Measurements from ENCODE around the gene MPHOSPH10. TPM values are rescaled to one million over a fixed set of nuclear protein-coding genes. Genes with fewer than 3 reads are reported as not detected.

The MPHOSPH10 gene
- polyA plus RNA-seq, 1 donor (not counting 4 experiments of a cell fraction or from before 2014, with no cell fraction given) = 20.3 TPM

- DNase-seq (ENCODE audit: low read depth, low spot score) = no peak
- peaks cover 27 to 49% of the 10 kb centered on the region in 2 experiments for H3K36me3 ChIP-seq (ENCODE audit: control insufficient read depth in 2 of 2, extremely low read depth in 1 of 2, insufficient read depth in 2 of 2, low read length in 2 of 2)
- no peaks in the 10 kb centered on the region for H3K9me3 ChIP-seq (ENCODE audit: control insufficient read depth, low read depth, low read length)
- H3K4me3 ChIP-seq (ENCODE audit: control insufficient read depth in 2 of 3, extremely low read depth in 1 of 3, insufficient read depth in 2 of 3, low read depth in 1 of 3, low read length in 3 of 3) = no peak overlapping the region
- no peak overlapping the region for H2AFZ ChIP-seq (ENCODE audit: control insufficient read depth, low read length)
- H3K27me3 ChIP-seq (ENCODE audit: control insufficient read depth, extremely low read depth, insufficient read depth, low read length) = no peaks in the 10 kb centered on the region
- no peaks in the 10 kb centered on the region for H3K9me1 ChIP-seq (ENCODE audit: control insufficient read depth, extremely low read depth, insufficient read depth, low read length)
- no peak overlapping the region for H3K9ac ChIP-seq (ENCODE audit: control insufficient read depth, extremely low read depth, insufficient read depth, low read length)
- dilution Hi-C loops (cut with MboI; ENCODE audit: extremely low pct_ligation_motif_present, low sequenced_read_pairs) = no loop called here
- no peak overlapping the region for H3K27ac ChIP-seq (ENCODE audit: control insufficient read depth, insufficient read depth, low read length)
- H3K79me2 ChIP-seq (ENCODE audit: control insufficient read depth, insufficient read depth, low read length) = no peaks in the 10 kb centered on the region
- no peak overlapping the region for H3K4me2 ChIP-seq (ENCODE audit: control insufficient read depth, extremely low read depth, insufficient read depth, low read depth, low read length)
- H4K20me1 ChIP-seq (ENCODE audit: control insufficient read depth, extremely low read depth, insufficient read depth, low read length) = no peaks in the 10 kb centered on the region
- H3K4me1 ChIP-seq (ENCODE audit: control insufficient read depth, extremely low read depth, insufficient read depth, low read length) = no peaks in the 10 kb centered on the region
- FAIRE-seq = no peak
- no peak for TF ChIP-seq CTCF (optimal IDR thresholded peaks at IDR 0.05 in 1 of 3, IDR thresholded peaks at IDR 0.05 in 1 of 3, conservative IDR thresholded peaks at IDR 0.05 in 1 of 3; ENCODE audit: extremely low read depth in 1 of 3, insufficient read depth in 2 of 3, low read length in 3 of 3)
- no peak for TF ChIP-seq EZH2 (IDR thresholded peaks at IDR 0.05; ENCODE audit: low read length)
Observed at GRCh38 chr2:71143782-71144181, 13.3 kb downstream of the MPHOSPH10 start.

- dilution Hi-C loops (cut with MboI; ENCODE audit: extremely low pct_ligation_motif_present, low sequenced_read_pairs) = no loop called here
- Histone ChIP-seq H3K27me3 (ENCODE audit: control insufficient read depth, extremely low read depth, insufficient read depth, low read length) (no peaks in the 10 kb centered on the region), H3K4me1 (ENCODE audit: control insufficient read depth, extremely low read depth, insufficient read depth, low read length) (no peaks in the 10 kb centered on the region), H3K4me2 (ENCODE audit: control insufficient read depth, extremely low read depth, insufficient read depth, low read depth, low read length) (no peak overlapping the region), H3K27ac (ENCODE audit: control insufficient read depth, insufficient read depth, low read length) (no peak overlapping the region), H4K20me1 (ENCODE audit: control insufficient read depth, extremely low read depth, insufficient read depth, low read length) (no peaks in the 10 kb centered on the region), H3K9me1 (ENCODE audit: control insufficient read depth, extremely low read depth, insufficient read depth, low read length) (no peaks in the 10 kb centered on the region), H3K9ac (ENCODE audit: control insufficient read depth, extremely low read depth, insufficient read depth, low read length) (no peak overlapping the region), H3K79me2 (ENCODE audit: control insufficient read depth, insufficient read depth, low read length) (no peaks in the 10 kb centered on the region), H3K36me3 (ENCODE audit: control insufficient read depth in 2 of 2, extremely low read depth in 1 of 2, insufficient read depth in 2 of 2, low read length in 2 of 2) (peaks cover 24 to 30% of the 10 kb centered on the region in 2 experiments), H3K4me3 (ENCODE audit: control insufficient read depth in 2 of 3, extremely low read depth in 1 of 3, insufficient read depth in 2 of 3, low read depth in 1 of 3, low read length in 3 of 3) (no peak overlapping the region), H3K9me3 (ENCODE audit: control insufficient read depth, low read depth, low read length) (no peaks in the 10 kb centered on the region), H2AFZ (ENCODE audit: control insufficient read depth, low read length) (no peak overlapping the region)
- FAIRE-seq (no peak), DNase-seq (ENCODE audit: low read depth, low spot score) (no peak)
- TF ChIP-seq EZH2 (IDR thresholded peaks at IDR 0.05; ENCODE audit: low read length) = no peak
- TF ChIP-seq CTCF (optimal IDR thresholded peaks at IDR 0.05 in 1 of 3, IDR thresholded peaks at IDR 0.05 in 1 of 3, conservative IDR thresholded peaks at IDR 0.05 in 1 of 3; ENCODE audit: extremely low read depth in 1 of 3, insufficient read depth in 2 of 3, low read length in 3 of 3) = no peak
Observed at GRCh38 chr2:71148506-71149063, 18.2 kb downstream of the MPHOSPH10 start.

All from keratinocyte (primary cell).